Right lobe of liver (tissue), 6 donors: ENCODE measurements around the gene UBQLN2. TPM values are rescaled to one million over a fixed set of nuclear protein-coding genes. Genes with fewer than 3 reads are reported as not detected.
"Not testable (repeated sequence)": the region's sequence is repeated elsewhere in the genome, so short reads cannot be mapped to it uniquely, and the experiment has no call there.

Experiments used
- ATAC-seq, 4 donors: fragments of 200-7000 bp; cut with Tn5 transposase; one replicate each; pipeline ENCODE4 v1.9.1; 2020; ENCODE audit warnings: mild to moderate bottlenecking in 4 of 4, moderate library complexity in 4 of 4
- DNase-seq, 3 donors: peaks; one replicate each; pipeline ENCODE4 v3.0.0-alpha.2; 2020
- H3K27ac ChIP-seq, 3 donors: fragments of 200-600 bp; one replicate each; pipeline ENCODE4 v1.8.0; 2022
- H3K27me3 ChIP-seq, 2 donors: fragments of 200-600 bp; one replicate each; pipeline ENCODE4 v1.8.0; 2022
- H3K36me3 ChIP-seq, 4 donors: fragments of 200-600 bp; sonication (generic) in 1 of 4; one replicate each; pipeline versions ENCODE4 v1.5.1 to v1.8.0; 2017 to 2022; ENCODE audit warnings: control low read depth in 1 of 4
- H3K4me1 ChIP-seq, 4 donors: fragments of 200-600 bp; sonication (generic) in 1 of 4; one replicate each; pipeline versions ENCODE4 v1.5.1 to v1.8.0; 2017 to 2022; ENCODE audit warnings: control low read depth in 1 of 4
- H3K4me3 ChIP-seq, 3 donors: fragments of 200-600 bp; one replicate each; pipeline ENCODE4 v1.8.0; 2022
- H3K9me3 ChIP-seq, 4 donors: fragments of 200-600 bp; sonication (generic) in 1 of 4; one replicate each; pipeline versions ENCODE4 v1.5.1 to v1.8.0; 2017 to 2022; ENCODE audit warnings: control low read depth in 1 of 4
- POLR2A ChIP-seq: fragments of 450-650 bp; IDR thresholded peaks from one replicate; pipeline ENCODE4 v1.6.1; 2017; ENCODE audit warnings: antibody characterized with exemption, mild to moderate bottlenecking
- WGBS: methylation state at CpG from one replicate; pipeline ENCODE4 v1.1.6; 2018; ENCODE audit warnings: low coverage, low lambda C conversion rate; ENCODE audit not compliant: insufficient coverage; ENCODE audit errors: missing lambda C conversion rate; 5-methylcytosine and 5-hydroxymethylcytosine counted together
- intact Hi-C, 2 donors: fragments of 100-400 bp; cut with DNase I; formaldehyde crosslinking; loops; one replicate each; pipeline versions ENCODE4 v1.11.2 to v1.14.1; 2022
- long read RNA-seq: library from polyadenylated mRNA; unstranded; transcript quantifications from one replicate; pipeline ENCODE4 v2.0.0, GENCODE V29; 2019
- total RNA-seq, 6 experiments: library from RNA; depleted of rRNA in 2 of 6; stranded (reverse); fragments of >200 nt in 2 of 6; fragmentation: NEBNext Ultra II Directional in 3 of 6; extraction: Animal tissue kit (Norgen Biotek cat#: 25700) in 3 of 6; gene quantifications; one replicate each; pipeline versions ENCODE4 v1.1.0 to v1.2.4, GENCODE V29; 2016 to 2023
- TF ChIP-seq, protein P1 (sequence below), 4 donors: fragments of 200-600 bp in 3 of 4; fragments of 450-650 bp in 1 of 4; IDR thresholded peaks; one replicate each; pipeline versions ENCODE4 v1.5.1 to v1.8.0; 2016 to 2022; ENCODE audit warnings: antibody characterized with exemption in 4 of 4, mild to moderate bottlenecking in 2 of 4
- donor health status: DM: no; HTN: yes; CAD: no.
- donor health status: DM: no; HTN: no; CAD: no.
- donor health status: DM: no; HTN: no; CAD: no.
- donor health status: DM: no; HTN: yes; CAD: no.
- donor health status: DM: no; HTN: yes; CAD: no.

Gene UBQLN2
- total RNA-seq = 10 to 100 TPM; 11.9 to 17.7 (median 13.6) TPM
- long read RNA-seq, full-length matches to known transcripts = 2 of 2 reads
- long read RNA-seq, partial matches to known transcripts = 0 of 2 reads
- long read RNA-seq, other reads (novel, unspliced or antisense) = 0 of 2 reads

DNA sequence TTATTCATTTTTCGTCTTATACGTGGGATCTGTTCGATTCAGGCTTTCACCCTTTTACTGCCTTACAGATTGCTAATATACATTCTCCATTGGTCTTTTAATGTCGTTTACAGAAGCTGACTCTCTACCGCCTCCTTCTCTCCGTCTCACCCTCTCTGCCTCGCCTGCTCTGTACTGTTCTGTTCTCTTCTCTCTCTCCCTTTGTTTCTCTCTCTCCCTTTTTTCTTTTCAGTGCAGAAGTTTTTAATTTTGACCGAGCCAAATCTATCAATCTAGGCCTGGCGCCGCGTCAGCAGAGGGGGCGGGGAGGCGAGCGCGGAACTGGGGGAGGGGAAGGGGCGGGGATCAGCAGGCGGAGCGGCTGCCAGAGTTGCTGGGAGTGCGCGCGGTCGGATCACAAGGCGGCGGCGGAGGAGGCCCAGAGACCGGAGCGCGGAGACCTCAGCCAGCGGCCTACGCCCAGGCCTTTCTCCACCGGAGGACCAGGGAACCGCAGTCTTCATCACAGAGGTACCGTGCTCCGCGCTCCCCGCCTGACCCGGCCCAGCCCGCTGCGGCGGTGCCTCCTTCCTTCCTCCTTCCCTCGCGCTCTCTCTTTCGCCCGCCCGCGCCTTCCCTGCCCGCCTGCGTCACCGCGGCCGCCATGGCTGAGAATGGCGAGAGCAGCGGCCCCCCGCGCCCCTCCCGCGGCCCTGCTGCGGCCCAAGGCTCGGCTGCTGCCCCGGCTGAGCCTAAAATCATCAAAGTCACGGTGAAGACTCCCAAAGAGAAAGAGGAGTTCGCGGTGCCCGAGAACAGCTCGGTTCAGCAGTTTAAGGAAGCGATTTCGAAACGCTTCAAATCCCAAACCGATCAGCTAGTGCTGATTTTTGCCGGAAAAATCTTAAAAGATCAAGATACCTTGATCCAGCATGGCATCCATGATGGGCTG is at the start of gene UBQLN2:
Gene UBQLN2, plus strand, starts transcription at position 397 of the 931 bp plus-strand sequence. Its CDS starts 247 bp downstream, at position 644.
- peaks cover 0 to 10% (median 0%) of the 10 kb centered on the region in 4 donors for H3K4me1 ChIP-seq
- peak within 1 kb of the TSS; percentile 87 to 90 (median 88) for H3K27ac ChIP-seq
- H3K36me3 ChIP-seq = no peaks in the 10 kb centered on the region
- peak; percentile 84 to 88 (median 86) for DNase-seq
- peak; percentile 94 to 97 (median 94) for ATAC-seq
- peak; percentile 77 for TF ChIP-seq POLR2A
- TF ChIP-seq, protein P1, sequence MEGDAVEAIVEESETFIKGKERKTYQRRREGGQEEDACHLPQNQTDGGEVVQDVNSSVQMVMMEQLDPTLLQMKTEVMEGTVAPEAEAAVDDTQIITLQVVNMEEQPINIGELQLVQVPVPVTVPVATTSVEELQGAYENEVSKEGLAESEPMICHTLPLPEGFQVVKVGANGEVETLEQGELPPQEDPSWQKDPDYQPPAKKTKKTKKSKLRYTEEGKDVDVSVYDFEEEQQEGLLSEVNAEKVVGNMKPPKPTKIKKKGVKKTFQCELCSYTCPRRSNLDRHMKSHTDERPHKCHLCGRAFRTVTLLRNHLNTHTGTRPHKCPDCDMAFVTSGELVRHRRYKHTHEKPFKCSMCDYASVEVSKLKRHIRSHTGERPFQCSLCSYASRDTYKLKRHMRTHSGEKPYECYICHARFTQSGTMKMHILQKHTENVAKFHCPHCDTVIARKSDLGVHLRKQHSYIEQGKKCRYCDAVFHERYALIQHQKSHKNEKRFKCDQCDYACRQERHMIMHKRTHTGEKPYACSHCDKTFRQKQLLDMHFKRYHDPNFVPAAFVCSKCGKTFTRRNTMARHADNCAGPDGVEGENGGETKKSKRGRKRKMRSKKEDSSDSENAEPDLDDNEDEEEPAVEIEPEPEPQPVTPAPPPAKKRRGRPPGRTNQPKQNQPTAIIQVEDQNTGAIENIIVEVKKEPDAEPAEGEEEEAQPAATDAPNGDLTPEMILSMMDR (IDR thresholded peaks at IDR 0.05) = peak in 1 of 4 donors; percentile 11
- peak within 1 kb of the TSS; percentile 54 to 65 (median 59) for H3K4me3 ChIP-seq
- intact Hi-C loops = no loop called here
- WGBS = 14% methylated on average over 28 of the region's 70 CpGs
- no peaks in the 10 kb centered on the region for H3K9me3 ChIP-seq
- no peaks in the 10 kb centered on the region for H3K27me3 ChIP-seq

DNA sequence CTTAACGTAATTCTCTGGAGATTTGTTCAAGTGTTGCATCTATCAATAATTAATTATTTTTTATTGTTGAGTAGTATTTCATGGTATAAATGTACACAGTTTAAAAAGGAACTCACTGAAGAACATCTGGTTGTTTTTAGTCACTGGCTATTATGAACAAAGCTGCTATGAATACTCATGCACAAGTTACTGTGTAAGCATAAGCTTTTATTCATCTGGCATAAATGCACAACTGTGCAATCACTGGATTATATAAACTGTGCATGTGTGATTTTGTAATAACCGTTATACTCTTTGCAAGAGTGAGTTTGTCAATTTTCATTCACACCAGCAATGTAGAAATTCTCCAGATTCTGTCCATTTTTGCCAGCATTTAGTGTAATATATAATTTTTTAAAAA is 43.8 kb upstream of the UBQLN2 start:
- WGBS = 40% methylated on average over 2 of the region's 2 CpGs
- ATAC-seq (no peak), DNase-seq (no peak)
- no peak for TF ChIP-seq POLR2A
- TF ChIP-seq, protein P1 (IDR thresholded peaks at IDR 0.05) = no peak
- Histone ChIP-seq H3K4me3 (no peak overlapping the region), H3K27ac (no peak overlapping the region), H3K4me1 (no peaks in the 10 kb centered on the region), H3K36me3 (no peaks in the 10 kb centered on the region), H3K27me3 (no peaks in the 10 kb centered on the region), H3K9me3 (no peaks in the 10 kb centered on the region)
- intact Hi-C loops = no loop called here

DNA sequence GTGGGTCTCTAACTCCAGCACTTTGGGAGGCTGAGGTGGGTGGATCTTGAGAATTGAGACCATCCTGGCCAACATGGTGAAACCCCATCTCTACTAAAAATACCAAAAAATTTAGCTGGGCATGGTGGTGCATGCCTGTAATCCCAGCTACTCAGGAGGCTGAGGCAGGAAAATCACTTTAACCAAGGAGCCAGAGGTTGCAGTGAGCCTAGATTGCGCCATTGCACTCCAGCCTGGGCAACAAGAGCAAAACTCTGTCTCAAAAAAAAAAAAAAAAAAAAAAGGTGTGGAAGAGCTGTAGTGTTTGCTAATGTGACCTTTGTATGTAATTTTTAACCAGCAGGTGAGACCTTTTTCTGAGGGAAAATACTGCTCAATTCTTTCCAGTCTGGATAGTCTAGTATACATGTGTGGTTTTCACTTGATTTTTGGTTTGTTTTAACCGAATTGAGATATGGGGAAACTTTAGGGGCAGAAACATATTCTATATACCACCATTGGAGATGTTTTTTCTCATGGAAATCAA is 33.9 kb upstream of the UBQLN2 start:
- H3K36me3 ChIP-seq, H3K4me1 ChIP-seq, H3K4me3 ChIP-seq, intact Hi-C loops, H3K9me3 ChIP-seq, H3K27me3 ChIP-seq: not testable (repeated sequence)
- ATAC-seq (peak; percentile 81 to 90 (median 84)), DNase-seq (peak; percentile 17 to 53 (median 50))
- peak overlapping the region in 2 of 3 donors; percentile 12 to 16 for H3K27ac ChIP-seq
- 15% methylated on average over 2 of the region's 2 CpGs for WGBS

DNA sequence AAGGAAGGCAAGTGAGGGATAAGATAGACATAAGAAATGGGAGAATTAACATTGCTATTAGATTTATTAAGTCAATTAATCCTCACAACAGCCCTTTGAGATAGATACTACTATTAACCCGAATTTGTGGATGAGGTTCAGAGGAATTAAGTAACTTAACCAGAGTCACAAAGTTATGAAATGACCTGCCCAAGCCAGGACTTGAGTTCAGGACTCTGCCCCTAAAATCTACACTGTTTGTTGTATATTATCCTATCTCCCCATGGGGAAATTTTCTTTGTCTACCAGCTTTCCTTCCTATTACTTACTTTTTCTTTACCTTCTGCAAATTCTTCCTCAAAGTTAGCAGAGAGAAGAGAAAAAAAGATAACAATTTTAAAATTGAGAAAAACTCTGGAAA is 33.4 kb upstream of the UBQLN2 start:
- peak; percentile 45 to 79 (median 59) for ATAC-seq
- DNase-seq = no peak
- intact Hi-C loops = no loop called here
- H3K4me3 ChIP-seq = no peak overlapping the region
- peaks cover 0 to 3% (median 0%) of the 10 kb centered on the region in 4 donors for H3K4me1 ChIP-seq
- H3K9me3 ChIP-seq = no peaks in the 10 kb centered on the region
- TF ChIP-seq, protein P1 (IDR thresholded peaks at IDR 0.05) = no peak
- no peak for TF ChIP-seq POLR2A
- 15% methylated on average over 1 of the region's 1 CpG for WGBS
- peak overlapping the region in 2 of 3 donors; percentile 12 to 16 for H3K27ac ChIP-seq
- no peaks in the 10 kb centered on the region for H3K27me3 ChIP-seq
- H3K36me3 ChIP-seq = no peaks in the 10 kb centered on the region

DNA sequence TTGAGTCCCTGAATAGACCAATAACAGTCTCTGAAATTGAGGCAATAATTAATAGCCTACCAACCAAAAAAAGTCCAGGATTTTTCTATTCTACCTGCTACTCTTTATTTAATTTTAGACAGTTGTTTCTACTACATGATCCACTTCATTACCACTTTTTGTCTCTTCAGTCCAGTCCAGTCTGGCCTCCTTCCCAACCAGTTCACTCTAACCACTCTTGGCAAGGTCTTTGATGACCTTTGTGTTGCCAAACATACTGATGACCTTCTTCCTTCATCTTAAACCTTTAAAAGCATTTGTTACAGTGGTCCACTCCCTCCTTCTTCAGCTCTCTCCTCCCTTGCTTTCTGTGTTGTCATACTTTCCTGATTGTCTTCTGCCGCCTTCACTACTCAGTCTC is 12.8 kb upstream of the UBQLN2 start:
- Histone ChIP-seq H3K27ac (no peak overlapping the region), H3K9me3 (no peaks in the 10 kb centered on the region), H3K27me3 (no peaks in the 10 kb centered on the region), H3K36me3 (no peaks in the 10 kb centered on the region), H3K4me3 (no peak overlapping the region), H3K4me1 (no peaks in the 10 kb centered on the region)
- DNase-seq (peak in 1 of 3 donors; percentile 45), ATAC-seq (peak; percentile 49 to 76 (median 66))
- 83% methylated on average over 1 of the region's 1 CpG for WGBS
- TF ChIP-seq POLR2A = no peak
- TF ChIP-seq, protein P1 (IDR thresholded peaks at IDR 0.05) = no peak
- intact Hi-C loops = no loop called here
